NCI-H2171 treated with DMSO at 0.1 percent for 48 hours (cell line): ENCODE data around the gene TACR2.
"Not testable (repeated sequence)": the region's sequence is repeated elsewhere in the genome, so short reads cannot be mapped to it uniquely, and the experiment has no call there.

Source experiments
- DNase-seq: peaks from one replicate; lab custom pipeline; 2025; lab: John Stamatoyannopoulos, UW

TACR2 gene

GRCh38 chr10:69450395-69450794, 33.7 kb upstream of the TACR2 start:
- DNase-seq, result not testable (repeated sequence)

GRCh38 chr10:69449841-69450240, 33.1 kb upstream of the TACR2 start:
- no peak for DNase-seq

GRCh38 chr10:69446650-69447151, 30.0 kb upstream of the TACR2 start:
- DNase-seq, result no peak

GRCh38 chr10:69446229-69446628, 29.5 kb upstream of the TACR2 start:
- DNase-seq, result no peak

- no peak for DNase-seq
Observed at GRCh38 chr10:69445041-69445440, 28.3 kb upstream of the TACR2 start.

- no peak for DNase-seq
Observed at GRCh38 chr10:69443354-69443753, 26.6 kb upstream of the TACR2 start.

GRCh38 chr10:69439813-69440506, 23.2 kb upstream of the TACR2 start:
- peak; percentile 37 for DNase-seq

GRCh38 chr10:69439350-69439739, 22.6 kb upstream of the TACR2 start:
- DNase-seq, result peak; percentile 81

GRCh38 chr10:69438536-69439349, 22.0 kb upstream of the TACR2 start:
- peak; percentile 77 for DNase-seq

GRCh38 chr10:69437321-69438259, 20.9 kb upstream of the TACR2 start:
- no peak for DNase-seq

GRCh38 chr10:69435966-69436520, 19.3 kb upstream of the TACR2 start:
- DNase-seq, result no peak

- no peak for DNase-seq
Observed at GRCh38 chr10:69434926-69435325, 18.2 kb upstream of the TACR2 start.

- no peak for DNase-seq
Observed at GRCh38 chr10:69434169-69434568, 17.5 kb upstream of the TACR2 start.

GRCh38 chr10:69428165-69428564, 11.4 kb upstream of the TACR2 start:
- DNase-seq, result peak; percentile 27

- no peak for DNase-seq
Observed at GRCh38 chr10:69426376-69426727, 9.6 kb upstream of the TACR2 start.

- DNase-seq, result peak; percentile 26
Observed at GRCh38 chr10:69425511-69426298, 9.0 kb upstream of the TACR2 start.

- no peak for DNase-seq
Observed at GRCh38 chr10:69425041-69425440, 8.3 kb upstream of the TACR2 start.

- no peak for DNase-seq
Observed at GRCh38 chr10:69422676-69423075, 6.0 kb upstream of the TACR2 start.

- no peak for DNase-seq
Observed at GRCh38 chr10:69421611-69422308, 5.0 kb upstream of the TACR2 start.

GRCh38 chr10:69419744-69420126, 3.0 kb upstream of the TACR2 start:
- no peak for DNase-seq
